Choroid plexus epithelial cell (primary cell): ENCODE data around the gene VAV2.

Source experiments
- DNase-seq: peaks from one replicate; pipeline ENCODE4 v3.0.0-alpha.2; 2010; ENCODE audit warnings: low read depth
- H3K4me3 ChIP-seq: 2 replicates; pipeline ENCODE4 v1.5.1; 2011; ENCODE audit warnings: low read depth, mild to moderate bottlenecking, control low read depth, low read length, moderate library complexity
- CTCF ChIP-seq: conservative IDR thresholded peaks from 2 replicates; pipeline ENCODE4 v1.5.1; 2011; ENCODE audit warnings: low read depth, mild to moderate bottlenecking, control low read depth, inconsistent platforms, low read length, moderate library complexity

Gene VAV2

DNA sequence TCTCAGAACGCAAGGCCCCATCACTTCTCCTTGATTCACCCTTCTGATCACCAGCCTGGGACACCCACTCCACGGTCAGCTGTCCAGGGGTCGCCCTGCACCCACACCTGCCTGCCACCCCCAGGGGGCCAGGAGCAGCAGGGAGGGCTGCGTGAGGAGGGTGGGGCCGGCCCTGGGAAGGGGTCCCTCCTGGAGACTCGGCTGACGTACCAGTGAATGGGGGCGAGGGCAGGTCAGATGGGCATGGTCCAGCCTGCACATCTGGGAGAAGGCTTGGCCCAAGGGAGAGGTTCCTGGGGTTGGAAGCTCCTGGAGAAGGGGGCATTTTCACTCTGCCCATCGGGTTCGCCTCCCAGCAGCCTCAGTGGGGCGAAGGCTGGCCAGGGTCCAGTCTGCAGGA lies 232.2 kb downstream of the VAV2 start:
- TF ChIP-seq CTCF: no peak
- no peak for DNase-seq
- H3K4me3 ChIP-seq: no peak overlapping the region

- TF ChIP-seq CTCF: no peak
- DNase-seq: no peak
- no peak overlapping the region for H3K4me3 ChIP-seq
Observed at GRCh38 chr9:133759146-133759900, 232.8 kb downstream of the VAV2 start.

- TF ChIP-seq CTCF: no peak
- H3K4me3 ChIP-seq: no peak overlapping the region
- no peak for DNase-seq
Observed at GRCh38 chr9:133758228-133758627, 233.9 kb downstream of the VAV2 start.

DNA sequence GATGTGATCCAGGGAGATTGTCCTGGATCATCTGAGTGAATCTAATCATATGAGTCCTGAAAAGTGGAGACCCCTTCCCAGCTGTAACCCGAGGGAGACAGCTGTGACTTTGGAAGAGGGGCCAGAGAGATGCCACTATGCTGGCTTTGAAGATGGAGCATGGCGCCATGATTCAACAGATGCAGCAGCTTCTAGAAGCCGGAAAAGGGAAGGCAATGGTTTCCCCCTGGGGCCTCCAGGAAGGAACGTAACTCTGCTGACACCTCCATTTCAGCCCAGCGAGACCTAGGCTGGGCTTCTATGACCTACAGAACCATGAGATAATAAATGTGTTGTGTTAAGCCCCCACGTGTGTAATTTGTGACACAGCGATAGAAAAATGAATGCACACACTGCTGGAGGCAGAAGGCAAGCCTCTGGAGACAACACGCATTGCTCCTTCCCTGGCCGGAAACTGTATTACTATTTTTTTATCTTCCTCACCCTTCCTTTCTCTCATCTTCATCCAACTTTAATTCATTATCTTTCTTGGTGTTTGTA lies 237.4 kb downstream of the VAV2 start:
- H3K4me3 ChIP-seq: no peak overlapping the region
- peak; percentile 33 for DNase-seq
- no peak for TF ChIP-seq CTCF

- no peak for TF ChIP-seq CTCF
- DNase-seq: no peak
- H3K4me3 ChIP-seq: no peak overlapping the region
Observed at GRCh38 chr9:133754187-133754586, 237.9 kb downstream of the VAV2 start.

DNA sequence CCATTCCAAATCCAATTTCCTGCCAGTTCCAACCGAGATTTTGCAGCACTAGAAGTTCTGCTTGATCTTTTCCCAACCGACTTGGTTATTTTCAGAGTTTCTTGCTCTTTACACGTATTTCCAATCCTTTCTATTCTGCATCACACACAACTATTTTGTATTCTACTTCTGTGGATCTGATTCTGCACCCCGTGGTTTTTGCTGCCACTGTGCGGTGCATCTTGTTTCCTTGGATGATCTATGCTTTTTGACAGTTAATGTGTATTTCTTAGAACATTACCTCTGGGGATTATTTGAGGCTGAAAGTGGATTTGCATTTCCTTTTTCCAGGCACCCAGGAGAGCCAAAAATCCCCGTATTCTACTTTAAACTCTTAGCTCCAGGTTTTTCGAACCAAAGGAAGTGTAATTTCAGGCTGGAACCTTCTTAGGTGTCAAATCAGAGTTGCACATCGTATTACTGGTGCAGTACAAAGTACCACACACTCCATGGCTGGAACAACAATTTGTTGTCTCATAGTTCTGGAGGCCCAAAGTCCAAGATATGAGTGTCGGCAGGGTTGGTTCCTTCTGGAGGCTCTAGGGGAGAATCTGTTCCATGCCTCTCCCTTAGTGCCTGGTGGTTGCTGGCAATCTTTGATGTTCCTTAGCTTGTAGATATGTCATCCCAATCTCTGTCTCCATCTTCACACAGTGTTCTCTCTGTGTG lies 239.2 kb downstream of the VAV2 start:
- no peak for TF ChIP-seq CTCF
- no peak overlapping the region for H3K4me3 ChIP-seq
- no peak for DNase-seq
